Cerebellar cortex (tissue), 1 donor: Measurements from ENCODE around the gene SMARCB1.

Experiments
- DNase-seq: peaks from one replicate; pipeline ENCODE4 v3.0.0-alpha.2; 2015; ENCODE audit warnings: low spot score

Gene SMARCB1

DNA sequence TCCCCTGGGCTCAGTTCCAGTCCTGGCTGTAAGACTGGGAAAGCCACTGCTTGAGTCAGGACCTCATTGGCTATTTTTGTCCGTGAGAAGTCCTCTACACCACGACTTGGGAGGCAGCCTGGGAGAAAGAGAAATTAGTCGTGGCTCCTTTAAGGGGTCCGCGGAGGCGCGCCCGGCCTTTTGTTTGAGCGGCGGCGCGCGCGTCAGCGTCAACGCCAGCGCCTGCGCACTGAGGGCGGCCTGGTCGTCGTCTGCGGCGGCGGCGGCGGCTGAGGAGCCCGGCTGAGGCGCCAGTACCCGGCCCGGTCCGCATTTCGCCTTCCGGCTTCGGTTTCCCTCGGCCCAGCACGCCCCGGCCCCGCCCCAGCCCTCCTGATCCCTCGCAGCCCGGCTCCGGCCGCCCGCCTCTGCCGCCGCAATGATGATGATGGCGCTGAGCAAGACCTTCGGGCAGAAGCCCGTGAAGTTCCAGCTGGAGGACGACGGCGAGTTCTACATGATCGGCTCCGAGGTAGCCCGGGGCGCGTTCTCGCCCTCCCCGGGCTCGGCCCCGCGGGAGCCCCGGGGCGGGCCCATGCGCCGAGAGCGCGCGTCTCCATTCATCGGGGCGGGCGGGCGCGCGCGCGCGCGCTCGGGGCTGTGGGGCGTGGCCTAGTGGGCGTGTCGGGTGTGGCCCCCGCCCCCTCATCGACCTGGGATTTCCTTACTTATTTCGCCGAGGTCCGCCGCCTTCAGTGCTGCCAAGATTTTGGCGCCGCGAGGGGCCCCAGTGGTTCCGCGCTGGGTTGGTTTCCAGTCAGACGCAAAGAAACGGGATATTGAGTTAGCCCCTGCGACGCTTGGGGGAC is at the start of gene SMARCB1:
Gene SMARCB1 (plus strand): TSS at position 215 of the 848 bp plus-strand sequence. CDS start 204 bp downstream, at position 419.
- peak; percentile 81 for DNase-seq

DNA sequence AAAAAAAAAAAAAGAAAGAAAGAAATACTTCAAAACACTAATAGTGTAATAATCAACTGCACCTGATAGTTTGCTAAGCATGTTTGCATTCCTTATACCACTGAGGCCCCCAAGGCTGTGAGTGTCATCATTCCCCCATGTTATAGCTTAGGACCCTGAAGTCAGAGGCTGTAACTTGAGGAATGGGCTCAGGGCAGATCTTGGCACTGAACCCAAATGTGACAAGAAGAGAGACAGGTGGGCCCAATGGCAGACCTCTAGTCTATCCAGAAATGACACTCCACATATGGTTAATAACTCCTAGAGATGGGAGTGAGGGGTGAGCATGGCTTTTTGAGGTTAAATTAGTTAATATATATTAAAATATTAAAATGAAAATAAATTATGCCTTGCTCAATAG is 49.1 kb upstream of the SMARCB1 start:
- no peak for DNase-seq

- no peak for DNase-seq
These were observed 44.1 kb upstream of the SMARCB1 start for GRCh38 chr22:23742505-23743264.

DNA sequence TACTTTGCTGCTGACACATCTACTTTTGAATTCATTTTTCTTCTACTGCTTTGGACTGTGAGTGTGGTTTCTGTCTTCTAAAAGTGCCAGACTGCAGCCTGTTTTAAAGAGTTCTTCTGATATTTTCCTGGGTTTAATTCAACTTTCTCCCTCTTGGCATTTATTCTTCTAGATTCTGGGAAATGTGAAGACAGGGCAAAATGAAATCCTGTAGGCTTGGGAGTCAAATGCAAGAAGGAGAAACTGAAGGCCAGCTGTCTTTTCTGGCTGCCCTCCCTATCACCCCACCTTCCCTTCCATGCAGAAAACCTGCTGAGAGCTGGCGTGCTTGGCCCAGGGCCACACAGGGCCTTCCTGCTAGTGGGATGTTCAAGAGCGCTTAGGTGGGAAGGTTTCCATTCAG is 43.5 kb upstream of the SMARCB1 start:
- peak; percentile 64 for DNase-seq

DNA sequence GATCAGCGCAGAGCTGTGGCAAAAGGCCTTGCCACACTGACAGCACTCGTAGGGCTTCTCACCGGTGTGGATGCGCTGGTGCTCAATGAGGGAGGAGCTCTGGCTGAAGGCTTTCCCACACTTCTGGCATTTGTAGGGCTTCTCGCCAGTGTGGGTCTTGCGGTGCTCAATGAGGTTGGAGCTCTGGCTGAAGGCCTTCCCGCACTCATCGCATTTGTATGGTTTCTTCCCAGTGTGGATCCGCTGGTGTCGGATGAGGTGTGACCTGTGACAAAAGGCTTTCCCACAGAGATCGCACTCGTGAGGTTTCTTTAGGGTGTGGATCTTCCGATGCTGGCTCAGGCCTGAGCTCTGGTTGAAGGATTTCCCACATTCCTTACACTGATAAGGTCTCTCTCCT is 42.8 kb upstream of the SMARCB1 start:
- no peak for DNase-seq

- DNase-seq, result no peak
These were observed 42.3 kb upstream of the SMARCB1 start for GRCh38 chr22:23744485-23744884.

DNA sequence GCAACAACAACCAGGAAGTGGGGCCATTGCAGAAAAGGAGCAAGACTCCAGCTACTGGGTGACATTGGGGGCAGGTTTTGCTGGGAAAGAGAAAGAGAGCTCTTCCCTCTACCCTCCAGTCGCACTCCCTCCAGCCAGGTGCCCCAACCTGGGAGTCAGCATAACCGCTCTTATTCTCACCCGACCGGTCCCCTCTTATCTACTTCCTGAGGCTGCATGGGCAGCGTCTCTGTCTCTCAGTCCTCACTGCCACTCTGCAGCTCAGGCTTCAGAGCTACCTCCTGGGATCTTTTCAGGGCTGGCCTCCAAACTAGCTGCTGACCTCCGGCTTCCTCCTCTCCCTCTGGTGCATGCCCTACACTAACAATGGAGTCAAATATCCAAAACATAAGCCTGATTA is 41.0 kb upstream of the SMARCB1 start:
- no peak for DNase-seq

DNA sequence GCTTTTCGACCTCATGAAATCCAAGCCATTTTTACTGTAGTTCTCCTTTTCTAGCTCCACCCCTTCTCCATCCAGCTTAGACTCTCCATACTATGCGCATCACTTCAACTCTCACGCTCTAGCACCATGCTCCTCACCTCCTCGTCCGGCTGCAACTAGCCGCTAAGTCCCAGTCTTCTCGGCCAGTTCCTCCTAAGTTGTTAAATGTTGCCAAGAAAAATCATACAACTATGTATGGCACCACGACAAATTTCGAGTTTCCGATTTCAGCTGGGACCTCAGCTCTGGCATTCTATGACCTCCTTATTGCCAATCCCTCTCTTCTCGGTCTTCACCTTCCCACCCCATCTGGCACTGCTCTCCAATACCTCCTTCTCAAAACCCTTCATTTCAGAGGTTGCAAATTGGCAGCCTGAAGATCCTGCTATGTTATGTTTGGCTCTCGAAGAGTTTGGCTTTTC is 36.9 kb upstream of the SMARCB1 start:
- DNase-seq, result no peak

- DNase-seq, result no peak
These were observed 36.4 kb upstream of the SMARCB1 start for GRCh38 chr22:23750367-23750713.

DNA sequence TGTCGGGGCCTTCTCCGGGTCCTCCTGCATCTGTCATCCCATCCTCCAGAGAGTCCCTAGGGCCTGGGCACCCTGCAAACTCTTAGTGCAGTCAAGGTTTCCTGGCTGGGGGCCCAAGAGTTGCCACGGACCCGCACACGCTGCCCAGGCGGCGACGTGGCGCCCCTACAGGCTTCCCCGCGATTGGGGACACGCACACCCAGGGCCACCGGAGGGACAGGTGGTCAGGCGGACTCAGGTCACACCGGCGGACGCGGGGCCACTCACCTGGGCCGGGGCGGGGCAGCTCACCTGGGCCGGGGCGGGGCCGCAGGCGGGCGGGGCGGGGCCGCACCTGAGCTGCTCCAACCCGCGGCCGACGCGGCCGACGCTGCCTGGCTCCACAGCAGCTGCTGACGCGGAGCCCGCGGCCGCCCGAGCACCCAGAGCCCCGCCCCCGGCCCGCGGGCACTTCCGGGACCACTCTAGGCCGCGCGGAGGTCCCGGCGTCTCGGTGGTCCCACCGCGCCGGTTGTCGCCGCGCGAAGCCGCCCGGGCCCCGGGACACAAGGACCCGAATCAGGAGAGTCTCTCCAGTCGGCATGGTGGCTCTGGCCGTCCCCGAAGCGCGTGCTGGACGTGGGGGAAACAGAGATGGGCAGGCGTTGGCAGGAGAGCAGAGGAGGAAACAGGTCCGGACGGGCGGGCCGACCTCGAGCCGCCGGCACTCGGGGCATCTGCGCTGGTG is 35.9 kb upstream of the SMARCB1 start, which contains the start of gene ZNF70:
Gene ZNF70 (minus strand): TSS at position 399 of the 727 bp plus-strand sequence. CDS start 5,972 bp downstream, outside the sequence.
- DNase-seq, result peak; percentile 79

- peak; percentile 36 for DNase-seq
These were observed 35.2 kb upstream of the SMARCB1 start for GRCh38 chr22:23751441-23751996.

GRCh38 chr22:23752090-23752691 is 34.6 kb upstream of the SMARCB1 start:
- DNase-seq, result no peak

DNA sequence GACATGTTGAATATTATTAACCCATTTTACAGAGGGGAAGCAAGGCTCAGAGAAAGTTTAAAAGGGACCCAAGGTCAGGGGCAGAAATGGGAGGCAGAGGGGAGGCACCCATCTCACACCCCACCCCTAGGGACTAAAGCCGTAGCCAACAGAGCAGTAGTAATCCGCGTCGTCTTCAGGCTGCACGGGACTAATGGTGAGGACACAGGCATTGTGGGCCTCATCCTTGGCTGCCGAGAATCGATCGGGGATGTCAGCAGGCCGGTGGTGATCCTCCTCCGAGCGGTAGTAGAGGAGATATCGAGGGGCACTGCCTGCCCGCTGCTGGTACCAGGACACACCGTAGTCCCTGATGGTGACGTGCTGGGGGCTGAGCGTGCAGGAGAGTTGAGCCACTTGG is 34.0 kb upstream of the SMARCB1 start:
- DNase-seq, result no peak

DNA sequence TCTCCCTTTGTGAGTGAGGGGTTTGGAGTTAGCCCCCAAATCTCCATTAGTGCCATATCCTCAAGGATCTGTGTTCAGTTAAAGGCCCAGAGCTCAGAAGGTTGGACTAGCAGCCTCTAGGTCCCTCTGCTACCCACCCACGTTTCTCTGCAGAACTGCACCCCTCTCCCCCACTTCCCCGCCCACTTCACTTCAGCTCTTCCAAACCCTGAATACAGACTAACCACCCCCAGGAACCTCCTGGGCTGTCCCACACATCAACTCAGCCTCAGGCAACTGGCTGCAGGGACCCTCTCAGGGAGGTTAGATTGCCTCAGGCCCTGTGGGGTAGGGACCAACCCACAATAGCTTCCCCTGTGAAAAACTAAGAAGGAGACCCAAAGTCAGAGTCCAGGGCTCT is 33.4 kb upstream of the SMARCB1 start:
- no peak for DNase-seq

GRCh38 chr22:23754220-23754919 is 32.4 kb upstream of the SMARCB1 start, which contains the start of gene VPREB3:
Gene VPREB3, minus strand, starts transcription at chr22:23754425. Its CDS starts 62 bp downstream, at chr22:23754363.
- DNase-seq, result no peak

DNA sequence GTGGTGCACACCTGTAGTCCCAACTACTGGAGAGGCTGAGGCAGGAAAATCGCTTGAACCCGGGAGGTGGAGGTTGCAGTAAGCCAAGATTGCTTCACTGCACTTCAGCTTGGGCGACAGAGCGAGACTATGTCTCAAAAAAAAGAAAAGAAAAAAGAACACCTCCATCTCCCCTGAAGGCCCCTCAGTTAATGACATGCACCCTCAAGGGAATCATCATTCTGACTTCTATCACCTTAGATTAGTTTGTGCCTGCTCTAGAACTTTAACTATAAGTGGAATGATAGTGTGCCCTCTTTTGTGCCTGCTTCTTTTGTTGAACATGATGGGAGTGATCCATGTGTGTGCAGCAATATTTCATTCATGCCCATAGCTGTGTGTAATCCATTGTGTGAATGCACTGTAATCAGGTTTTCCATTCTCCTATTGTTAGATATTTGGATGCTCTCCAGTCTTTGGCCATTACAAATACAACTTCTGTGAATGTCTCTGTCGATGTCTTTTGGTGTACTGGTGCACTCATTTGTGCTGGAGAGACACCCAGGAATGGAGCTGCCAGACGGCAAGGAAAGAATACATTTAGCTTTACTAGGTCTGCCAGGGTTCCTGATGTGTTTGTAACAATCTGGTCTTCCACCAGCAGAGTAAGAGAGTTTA is 31.7 kb upstream of the SMARCB1 start:
- no peak for DNase-seq

GRCh38 chr22:23755711-23756110 is 31.1 kb upstream of the SMARCB1 start:
- no peak for DNase-seq

DNA sequence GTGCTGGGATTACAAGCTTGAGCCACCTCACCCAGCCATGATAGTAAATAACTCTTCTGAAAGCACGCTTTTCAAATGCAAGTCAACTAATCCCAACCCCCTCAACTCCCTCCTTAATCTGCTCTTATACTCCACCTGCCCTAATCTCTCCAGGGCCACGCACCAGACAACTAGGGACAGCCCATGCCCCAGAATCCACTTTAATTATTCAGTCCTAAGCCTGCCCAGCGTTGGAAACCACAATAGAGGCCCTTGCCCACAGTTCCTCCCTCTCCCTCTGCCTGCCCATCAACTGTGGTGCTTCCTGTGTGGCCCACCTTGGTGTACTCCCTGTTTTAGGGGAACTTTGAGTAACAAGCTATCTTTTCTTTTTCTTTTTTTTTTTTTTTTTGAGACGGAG is 29.9 kb upstream of the SMARCB1 start:
- DNase-seq, result no peak

GRCh38 chr22:23759566-23759965 is 27.2 kb upstream of the SMARCB1 start:
- no peak for DNase-seq

DNA sequence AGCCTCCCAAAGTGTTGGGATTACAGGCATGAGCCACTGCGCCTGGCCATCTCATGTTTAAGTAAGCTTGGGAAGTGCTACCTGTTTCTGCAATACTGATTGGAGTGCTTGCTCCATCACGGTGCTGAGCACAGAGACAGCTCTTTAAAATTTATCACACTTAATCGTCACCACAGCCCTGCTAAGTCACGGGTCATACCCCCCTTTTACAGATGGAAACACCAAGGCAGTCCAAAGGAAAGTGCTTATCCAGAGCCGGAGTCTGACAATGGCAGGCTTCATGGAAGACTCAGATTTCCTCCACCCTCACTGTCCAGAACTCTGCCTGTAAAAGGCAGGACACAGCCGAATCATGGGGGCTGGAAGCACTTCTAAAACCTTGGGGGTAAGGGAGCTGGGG is 26.7 kb upstream of the SMARCB1 start:
- DNase-seq, result no peak
